Activated CD8-positive, alpha-beta T cell treated with anti-CD3 and anti-CD28 coated beads for 36 hours (primary cell): Measurements from ENCODE around the gene CFHR1. TPM values are rescaled to one million over a fixed set of nuclear protein-coding genes. Genes with fewer than 3 reads are reported as not detected.

Experiments
- ATAC-seq: fragments of 200-7000 bp; cut with Tn5 transposase; one replicate; pipeline ENCODE4 v1.10.0; 2021; ENCODE audit warnings: mild to moderate bottlenecking, moderate library complexity
- CTCF ChIA-PET: fragments of 350-600 bp; sonication (Branson Sonifier 250); formaldehyde crosslinking; loops from one replicate; lab custom pipeline; 2021; ENCODE audit warnings: antibody characterized with exemption; lab: Charles Lee
- POLR2A ChIA-PET: fragments of 350-600 bp; sonication (Branson Sonifier 250); formaldehyde crosslinking; loops from one replicate; lab custom pipeline; 2021; ENCODE audit warnings: antibody characterized with exemption; lab: Charles Lee
- DNase-seq: peaks from one replicate; pipeline ENCODE4 v3.0.0-alpha.2; 2020
- H3K27ac Mint-ChIP-seq: one replicate; pipeline ENCODE4 v1.8.0; 2021; ENCODE audit warnings: mild to moderate bottlenecking, mixed read lengths
- H3K27me3 Mint-ChIP-seq: one replicate; pipeline ENCODE4 v1.8.0; 2021; ENCODE audit warnings: mixed read lengths
- H3K36me3 Mint-ChIP-seq: one replicate; pipeline ENCODE4 v1.8.0; 2021; ENCODE audit warnings: low read depth, mixed read lengths
- H3K4me1 Mint-ChIP-seq: one replicate; pipeline ENCODE4 v1.8.0; 2021; ENCODE audit warnings: low read depth, mixed read lengths
- H3K4me3 Mint-ChIP-seq: one replicate; pipeline ENCODE4 v1.8.0; 2021; ENCODE audit warnings: mild to moderate bottlenecking, moderate library complexity, mixed read lengths
- H3K9me3 Mint-ChIP-seq: one replicate; pipeline ENCODE4 v1.8.0; 2021; ENCODE audit warnings: mixed read lengths
- intact Hi-C: fragments of 100-400 bp; cut with micrococcal nuclease; formaldehyde crosslinking; loops from one replicate; pipeline ENCODE4 v1.10.0; 2022
- total RNA-seq, 2 experiments: library from RNA; stranded (reverse); gene quantifications; one replicate each; pipeline ENCODE4 v1.2.3, GENCODE V29; 2021
- TF ChIP-seq, protein P1 (sequence below): fragments of 200-600 bp; IDR thresholded peaks from one replicate; pipeline ENCODE4 v1.8.0; 2022; ENCODE audit warnings: antibody characterized with exemption, mild to moderate bottlenecking

Gene CFHR1
- total RNA-seq, 2 experiments from 2014 or later = not detected

DNA sequence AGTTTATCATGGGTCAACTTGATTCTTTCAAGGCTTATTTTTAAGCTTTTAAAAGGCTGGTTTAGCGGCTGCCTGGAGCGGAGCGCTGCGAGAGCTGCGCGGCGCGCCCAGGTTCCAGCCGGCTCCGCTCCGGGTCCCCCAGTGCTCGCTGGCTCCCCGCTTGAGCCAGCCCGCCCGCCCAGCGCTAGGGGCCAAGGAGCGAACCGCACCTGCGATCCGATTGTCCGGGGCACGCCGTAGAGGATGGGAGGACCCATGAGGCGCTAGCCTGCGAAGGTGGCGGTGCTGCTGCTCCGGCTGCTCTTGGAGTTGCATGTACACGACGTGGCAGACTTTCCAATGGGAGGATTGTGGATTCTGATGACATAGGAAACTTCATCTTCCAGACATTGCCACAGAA lies 58.4 kb downstream of the CFHR1 start:
- intact Hi-C loops = no loop called here
- no peaks in the 10 kb centered on the region for H3K36me3 Mint-ChIP-seq
- TF ChIP-seq, protein P1, sequence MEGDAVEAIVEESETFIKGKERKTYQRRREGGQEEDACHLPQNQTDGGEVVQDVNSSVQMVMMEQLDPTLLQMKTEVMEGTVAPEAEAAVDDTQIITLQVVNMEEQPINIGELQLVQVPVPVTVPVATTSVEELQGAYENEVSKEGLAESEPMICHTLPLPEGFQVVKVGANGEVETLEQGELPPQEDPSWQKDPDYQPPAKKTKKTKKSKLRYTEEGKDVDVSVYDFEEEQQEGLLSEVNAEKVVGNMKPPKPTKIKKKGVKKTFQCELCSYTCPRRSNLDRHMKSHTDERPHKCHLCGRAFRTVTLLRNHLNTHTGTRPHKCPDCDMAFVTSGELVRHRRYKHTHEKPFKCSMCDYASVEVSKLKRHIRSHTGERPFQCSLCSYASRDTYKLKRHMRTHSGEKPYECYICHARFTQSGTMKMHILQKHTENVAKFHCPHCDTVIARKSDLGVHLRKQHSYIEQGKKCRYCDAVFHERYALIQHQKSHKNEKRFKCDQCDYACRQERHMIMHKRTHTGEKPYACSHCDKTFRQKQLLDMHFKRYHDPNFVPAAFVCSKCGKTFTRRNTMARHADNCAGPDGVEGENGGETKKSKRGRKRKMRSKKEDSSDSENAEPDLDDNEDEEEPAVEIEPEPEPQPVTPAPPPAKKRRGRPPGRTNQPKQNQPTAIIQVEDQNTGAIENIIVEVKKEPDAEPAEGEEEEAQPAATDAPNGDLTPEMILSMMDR = no peak
- H3K27me3 Mint-ChIP-seq = no peaks in the 10 kb centered on the region
- no peak overlapping the region for H3K4me3 Mint-ChIP-seq
- no peak overlapping the region for H3K27ac Mint-ChIP-seq
- ChIA-PET CTCF (no interaction called here), POLR2A (no interaction called here)
- H3K9me3 Mint-ChIP-seq = peaks cover 3% of the 10 kb centered on the region
- no peaks in the 10 kb centered on the region for H3K4me1 Mint-ChIP-seq
- DNase-seq (no peak), ATAC-seq (no peak)

Other genes with a start within 250 kb of the CFHR1 start
- gene KCNT2, start 211.3 kb upstream of the CFHR1 start, total RNA-seq = not detected
- gene CFH, start 167.7 kb upstream of the CFHR1 start, total RNA-seq = under 1 TPM; 0.38 to 0.68 TPM
- not detected for gene CFHR3, start 44.9 kb upstream of the CFHR1 start, total RNA-seq
- gene CFHR4, start 68.3 kb downstream of the CFHR1 start, total RNA-seq = not detected
- not detected for gene CFHR2, start 124.0 kb downstream of the CFHR1 start, total RNA-seq
- gene CFHR5, start 157.8 kb downstream of the CFHR1 start, total RNA-seq = not detected
- gene F13B, start 247.5 kb downstream of the CFHR1 start, total RNA-seq = not detected